Mesothelial cell of epicardium (in vitro differentiated cells): ENCODE results near the gene HIGD1B. TPM values are rescaled to one million over a fixed set of nuclear protein-coding genes. Genes with fewer than 3 reads are reported as not detected.

Experiments
- DNase-seq, 2 experiments: peaks; one replicate each; pipeline ENCODE4 v3.0.0; 2021; ENCODE audit warnings: low spot score in 2 of 2; ENCODE audit not compliant: unreplicated experiment in 2 of 2
- H3K27ac Mint-ChIP-seq: 2 replicates; pipeline ENCODE4 v1.8.0; 2021; ENCODE audit warnings: mixed read lengths
- H3K27me3 Mint-ChIP-seq: 2 replicates; pipeline ENCODE4 v1.8.0; 2021; ENCODE audit warnings: low read depth, mixed read lengths
- H3K36me3 Mint-ChIP-seq: 2 replicates; pipeline ENCODE4 v1.8.0; 2021; ENCODE audit warnings: mixed read lengths
- H3K4me1 Mint-ChIP-seq: 2 replicates; pipeline ENCODE4 v1.8.0; 2021; ENCODE audit warnings: mixed read lengths
- H3K4me3 Mint-ChIP-seq: 2 replicates; pipeline ENCODE4 v1.8.0; 2021; ENCODE audit warnings: mild to moderate bottlenecking, moderate library complexity, mixed read lengths
- H3K9me3 Mint-ChIP-seq: 2 replicates; pipeline ENCODE4 v1.8.0; 2021; ENCODE audit warnings: mixed read lengths
- total RNA-seq: library from RNA; stranded (reverse); gene quantifications from 3 replicates; pipeline ENCODE4 v1.2.1, GENCODE V29; 2021
- TF ChIP-seq, protein P1 (sequence below): fragments of 200-600 bp; sonication (generic); IDR thresholded peaks from one replicate; pipeline ENCODE4 v1.5.0; 2021; ENCODE audit warnings: antibody characterized with exemption; ENCODE audit not compliant: unreplicated experiment

The HIGD1B gene
- total RNA-seq, 1 donor from 2014 or later, result not detected

DNA sequence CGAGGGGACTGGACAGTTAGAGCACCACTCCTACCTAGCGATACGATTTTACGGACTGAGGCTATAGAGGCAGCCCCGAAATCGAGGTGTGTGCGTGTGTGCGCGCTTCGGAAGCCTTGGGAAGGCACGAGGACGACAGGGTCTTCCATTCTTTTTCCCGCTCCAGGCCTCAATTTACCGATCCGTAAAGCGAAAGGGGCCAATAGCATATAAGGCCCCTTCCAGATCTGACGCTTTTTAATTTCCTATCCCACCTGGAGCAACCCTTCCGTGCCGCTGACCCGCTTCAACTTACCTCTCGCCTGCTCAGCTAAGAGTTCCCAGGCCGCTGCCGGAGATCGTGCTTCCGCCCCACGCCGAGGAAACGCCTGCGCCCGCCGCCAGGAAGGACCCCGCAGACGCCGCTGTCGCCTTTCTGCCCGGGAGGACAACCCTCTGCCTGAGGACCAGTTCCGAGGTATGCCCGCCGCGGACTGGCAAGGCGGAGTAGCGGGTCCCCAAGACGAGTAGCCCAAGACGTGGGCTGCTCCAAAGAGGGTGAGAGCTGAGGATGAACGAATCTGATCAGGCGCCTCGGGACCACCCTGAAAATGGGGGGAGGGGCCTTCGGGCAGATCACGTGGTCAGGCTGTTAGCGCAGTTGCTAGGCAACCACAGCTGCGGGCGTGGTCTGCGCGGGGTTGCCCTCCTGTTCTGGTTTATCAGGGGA, 51.5 kb downstream of the HIGD1B start, which contains the start of gene EFTUD2:
Gene EFTUD2, minus strand, starts transcription at position 372 of the 709 bp plus-strand sequence. CDS start 4,924 bp downstream, outside the sequence.
- Mint-ChIP-seq H3K9me3 (no peaks in the 10 kb centered on the region), H3K4me3 (peak within 1 kb of the TSS; percentile 95), H3K36me3 (peaks cover 6% of the 10 kb centered on the region), H3K4me1 (peaks cover 16% of the 10 kb centered on the region), H3K27ac (peak within 1 kb of the TSS; percentile 100), H3K27me3 (no peaks in the 10 kb centered on the region)
- peak; percentile 79 to 90 for DNase-seq
- TF ChIP-seq, protein P1, sequence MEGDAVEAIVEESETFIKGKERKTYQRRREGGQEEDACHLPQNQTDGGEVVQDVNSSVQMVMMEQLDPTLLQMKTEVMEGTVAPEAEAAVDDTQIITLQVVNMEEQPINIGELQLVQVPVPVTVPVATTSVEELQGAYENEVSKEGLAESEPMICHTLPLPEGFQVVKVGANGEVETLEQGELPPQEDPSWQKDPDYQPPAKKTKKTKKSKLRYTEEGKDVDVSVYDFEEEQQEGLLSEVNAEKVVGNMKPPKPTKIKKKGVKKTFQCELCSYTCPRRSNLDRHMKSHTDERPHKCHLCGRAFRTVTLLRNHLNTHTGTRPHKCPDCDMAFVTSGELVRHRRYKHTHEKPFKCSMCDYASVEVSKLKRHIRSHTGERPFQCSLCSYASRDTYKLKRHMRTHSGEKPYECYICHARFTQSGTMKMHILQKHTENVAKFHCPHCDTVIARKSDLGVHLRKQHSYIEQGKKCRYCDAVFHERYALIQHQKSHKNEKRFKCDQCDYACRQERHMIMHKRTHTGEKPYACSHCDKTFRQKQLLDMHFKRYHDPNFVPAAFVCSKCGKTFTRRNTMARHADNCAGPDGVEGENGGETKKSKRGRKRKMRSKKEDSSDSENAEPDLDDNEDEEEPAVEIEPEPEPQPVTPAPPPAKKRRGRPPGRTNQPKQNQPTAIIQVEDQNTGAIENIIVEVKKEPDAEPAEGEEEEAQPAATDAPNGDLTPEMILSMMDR, result no peak

Other genes starting within 250 kb of the HIGD1B start
- 0.11 to 0.66 TPM (median 0.18 TPM) in 3 replicates for gene MEIOC, start 191.4 kb upstream of the HIGD1B start, total RNA-seq
- 20.6 to 25.7 TPM (median 24.9 TPM) in 3 replicates for gene CCDC43, start 158.1 kb upstream of the HIGD1B start, total RNA-seq
- gene DBF4B, start 139.2 kb upstream of the HIGD1B start, total RNA-seq, result 16.9 to 17.9 TPM (median 17.6 TPM) in 3 replicates
- gene ADAM11, start 88.9 kb upstream of the HIGD1B start, total RNA-seq, result 8.5 to 10.1 TPM (median 9.2 TPM) in 3 replicates
- 54.5 to 57.1 TPM (median 54.8 TPM) in 3 replicates for gene GJC1, start 17.6 kb upstream of the HIGD1B start, total RNA-seq
- gene EFTUD2, start 51.6 kb downstream of the HIGD1B start, total RNA-seq, result 133 to 145 TPM (median 134 TPM) in 3 replicates
- not detected in 3 replicates for gene GFAP, start 67.6 kb downstream of the HIGD1B start, total RNA-seq
- 19.0 to 20.2 TPM (median 19.2 TPM) in 3 replicates for gene KIF18B, start 99.9 kb downstream of the HIGD1B start, total RNA-seq
- gene C1QL1, start 120.4 kb downstream of the HIGD1B start, total RNA-seq, result 2.2 to 3.1 TPM (median 3.0 TPM) in 3 replicates
- 83.2 to 86.0 TPM (median 83.2 TPM) in 3 replicates for gene DCAKD, start 203.7 kb downstream of the HIGD1B start, total RNA-seq
- gene NMT1, start 213.4 kb downstream of the HIGD1B start, total RNA-seq, result 80.6 to 86.1 TPM (median 80.9 TPM) in 3 replicates